Calu3 (cell line): Measurements from ENCODE around the gene DDX51. TPM values are rescaled to one million over a fixed set of nuclear protein-coding genes. Genes with fewer than 3 reads are reported as not detected.

ENCODE experiments used
- BruUV-seq: library from RNA; stranded (reverse); fragments of 400-500 nt; replicated peaks from 2 replicates; lab custom pipeline; 2021; lab: Mats Ljungman, UMichigan
- CTCF ChIA-PET: fragments of 300-600 bp; sonication (Branson Sonifier 250); formaldehyde crosslinking; loops from one replicate; lab custom pipeline; 2022; ENCODE audit warnings: antibody characterized with exemption; lab: Charles Lee
- DNase-seq: peaks from one replicate; pipeline ENCODE4 v3.0.0; 2022
- H3K27ac Mint-ChIP-seq: one replicate; pipeline ENCODE4 v1.8.0; 2022; ENCODE audit warnings: mixed read lengths; ENCODE audit not compliant: unreplicated experiment
- H3K27me3 Mint-ChIP-seq: one replicate; pipeline ENCODE4 v1.8.0; 2022; ENCODE audit warnings: mixed read lengths; ENCODE audit not compliant: unreplicated experiment
- H3K36me3 Mint-ChIP-seq: one replicate; pipeline ENCODE4 v1.8.0; 2022; ENCODE audit warnings: mild to moderate bottlenecking, moderate library complexity, mixed read lengths; ENCODE audit not compliant: insufficient read depth, unreplicated experiment
- H3K4me1 Mint-ChIP-seq: one replicate; pipeline ENCODE4 v1.8.0; 2022; ENCODE audit warnings: mild to moderate bottlenecking, low read depth, mixed read lengths; ENCODE audit not compliant: unreplicated experiment
- H3K4me3 Mint-ChIP-seq: one replicate; pipeline ENCODE4 v1.8.0; 2022; ENCODE audit warnings: mild to moderate bottlenecking, low read depth, moderate library complexity, mixed read lengths; ENCODE audit not compliant: unreplicated experiment
- H3K9me3 Mint-ChIP-seq: one replicate; pipeline ENCODE4 v1.8.0; 2022; ENCODE audit warnings: low read depth, mixed read lengths; ENCODE audit not compliant: unreplicated experiment
- CTCF ChIP-seq: fragments of 200-600 bp; IDR thresholded peaks from one replicate; pipeline ENCODE4 v1.8.0; 2022; ENCODE audit warnings: antibody characterized with exemption; ENCODE audit not compliant: unreplicated experiment
- intact Hi-C: fragments of 100-400 bp; cut with micrococcal nuclease; formaldehyde crosslinking; loops from one replicate; pipeline ENCODE4 v1.10.0; 2022; ENCODE audit not compliant: unreplicated experiment
- total RNA-seq: library from RNA; stranded (reverse); gene quantifications from 2 replicates; pipeline ENCODE4 v1.2.3, GENCODE V29; 2022

Gene DDX51
- total RNA-seq, 1 experiment from 2014 or later, result 46.3 TPM

- no peak for TF ChIP-seq CTCF
- Mint-ChIP-seq H3K4me3 (no peak overlapping the region), H3K36me3 (peaks cover 43% of the 10 kb centered on the region), H3K27ac (no peak overlapping the region), H3K4me1 (no peaks in the 10 kb centered on the region), H3K9me3 (peaks cover 3% of the 10 kb centered on the region), H3K27me3 (no peaks in the 10 kb centered on the region)
- intact Hi-C loops, result no loop called here
- CTCF ChIA-PET, result no interaction called here
- BruUV-seq, result no TSS peak
- DNase-seq, result no peak
These were observed 12.2 kb downstream of the DDX51 start for GRCh38 chr12:132131952-132132351.

GRCh38 chr12:132131229-132131628, 12.9 kb downstream of the DDX51 start:
- peaks cover 41% of the 10 kb centered on the region for H3K36me3 Mint-ChIP-seq

GRCh38 chr12:132130690-132131089, 13.4 kb downstream of the DDX51 start:
- peaks cover 3% of the 10 kb centered on the region for H3K9me3 Mint-ChIP-seq
- H3K36me3 Mint-ChIP-seq, result peaks cover 42% of the 10 kb centered on the region
- H3K4me3 Mint-ChIP-seq, result no peak overlapping the region
- intact Hi-C loops, result no loop called here
- H3K27me3 Mint-ChIP-seq, result no peaks in the 10 kb centered on the region
- DNase-seq, result no peak
- no TSS peak for BruUV-seq
- no peak for TF ChIP-seq CTCF
- CTCF ChIA-PET, result no interaction called here
- no peak overlapping the region for H3K27ac Mint-ChIP-seq
- H3K4me1 Mint-ChIP-seq, result no peaks in the 10 kb centered on the region

More at GRCh38 chr12:132131229-132131628, 12.9 kb downstream of the DDX51 start:
- no peak for TF ChIP-seq CTCF
- Mint-ChIP-seq H3K4me1 (no peaks in the 10 kb centered on the region), H3K9me3 (peaks cover 3% of the 10 kb centered on the region), H3K27me3 (no peaks in the 10 kb centered on the region), H3K27ac (no peak overlapping the region), H3K4me3 (no peak overlapping the region)
- no peak for DNase-seq
- CTCF ChIA-PET, result no interaction called here
- intact Hi-C loops, result no loop called here
- BruUV-seq, result no TSS peak

- intact Hi-C loops, result no loop called here
- Mint-ChIP-seq H3K27ac (no peak overlapping the region), H3K4me3 (no peak overlapping the region), H3K9me3 (peaks cover 7% of the 10 kb centered on the region), H3K36me3 (peaks cover 46% of the 10 kb centered on the region), H3K27me3 (no peaks in the 10 kb centered on the region), H3K4me1 (no peaks in the 10 kb centered on the region)
- DNase-seq, result no peak
- CTCF ChIA-PET, result no interaction called here
- BruUV-seq, result no TSS peak
- no peak for TF ChIP-seq CTCF
These were observed 15.1 kb downstream of the DDX51 start for GRCh38 chr12:132129007-132129406.
